HG03575 (cell line): ENCODE data around the gene LRRC47.
"Not testable (repeated sequence)": the region's sequence is repeated elsewhere in the genome, so short reads cannot be mapped to it uniquely, and the experiment has no call there.

Experiments
- ATAC-seq: cut with Tn5 transposase; IDR thresholded peaks from one replicate; pipeline ENCODE4 v1.9.1; 2021; ENCODE audit not compliant: unreplicated experiment, insufficient number of reproducible peaks, low FRiP score; ENCODE audit errors: extremely low read depth

Gene LRRC47

GRCh38 chr1:3817138-3817740 is 20.9 kb upstream of the LRRC47 start:
- no peak for ATAC-seq

DNA sequence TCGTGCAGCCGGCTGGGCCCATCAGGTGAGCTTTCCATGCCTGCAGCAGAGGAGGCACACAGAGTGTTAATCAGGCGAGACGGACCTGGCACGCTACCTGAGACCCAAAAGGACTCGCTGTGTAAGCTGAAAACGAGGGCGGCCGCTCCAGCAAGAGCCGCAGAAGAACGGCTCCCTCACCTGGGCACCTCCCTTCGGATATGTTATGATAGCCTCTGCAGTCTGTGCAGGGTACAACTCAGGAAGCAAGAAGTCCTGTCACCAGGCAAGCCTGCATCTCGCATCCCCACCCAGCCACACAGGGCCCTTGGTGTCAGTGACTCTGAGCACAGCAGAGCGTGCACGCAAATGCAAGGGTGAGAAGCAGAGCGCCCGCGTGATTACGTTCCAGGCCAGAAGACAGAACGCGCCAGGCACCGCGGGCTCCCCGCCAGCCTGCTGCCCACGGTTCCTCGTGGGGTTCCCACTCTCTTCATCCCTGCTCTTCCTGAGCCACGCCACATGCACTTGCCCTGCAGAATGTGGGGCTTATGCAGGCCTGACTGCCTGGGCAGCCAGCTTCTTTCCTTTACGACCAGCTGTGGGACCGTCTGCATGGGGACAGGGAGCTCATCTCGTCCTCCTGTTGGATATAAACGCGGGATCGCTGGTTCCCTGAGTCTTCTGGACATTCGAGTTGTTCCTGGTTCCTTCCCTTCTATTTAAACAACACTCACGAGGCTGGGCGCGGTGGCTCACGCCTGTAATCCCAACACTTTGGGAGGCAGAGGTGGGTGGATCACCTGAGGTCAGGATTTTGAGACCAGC is 20.2 kb upstream of the LRRC47 start:
- ATAC-seq, result no peak

GRCh38 chr1:3814771-3815561 is 18.7 kb upstream of the LRRC47 start:
- no peak for ATAC-seq

DNA sequence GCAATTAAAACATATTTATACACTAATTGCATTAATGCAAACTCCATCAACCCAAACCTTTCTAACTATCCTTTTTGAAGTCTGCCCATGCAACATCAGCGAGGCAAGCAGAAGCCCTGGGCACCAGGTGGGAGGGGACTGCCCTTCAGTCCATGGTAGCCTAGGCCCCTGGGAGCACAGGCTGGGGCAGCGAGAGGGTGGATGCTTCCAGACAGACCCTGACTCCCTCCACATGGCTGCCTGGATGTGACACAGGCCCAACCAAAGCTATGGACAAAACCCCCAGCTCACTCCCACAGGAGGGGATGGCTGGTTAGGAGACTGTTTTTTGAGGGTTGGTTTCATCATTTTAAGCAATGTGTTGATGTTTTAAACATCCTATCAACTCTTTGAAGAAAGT is 17.8 kb upstream of the LRRC47 start:
- no peak for ATAC-seq

DNA sequence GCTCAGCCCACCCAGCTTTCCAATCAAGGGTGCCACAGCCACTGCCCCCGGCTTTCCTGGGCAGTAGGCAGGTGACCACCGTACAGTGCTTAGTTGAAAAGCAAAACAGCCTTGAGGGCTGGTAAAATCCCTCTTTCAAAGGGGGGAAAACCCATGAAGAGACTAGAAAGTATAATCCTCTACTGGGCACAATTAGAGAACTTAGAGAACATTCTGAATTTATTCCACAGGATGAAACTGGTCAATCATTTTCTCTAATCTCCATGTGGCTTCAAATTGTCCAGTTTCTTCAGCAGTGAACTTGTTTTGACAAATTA is 15.3 kb upstream of the LRRC47 start:
- ATAC-seq, result no peak

DNA sequence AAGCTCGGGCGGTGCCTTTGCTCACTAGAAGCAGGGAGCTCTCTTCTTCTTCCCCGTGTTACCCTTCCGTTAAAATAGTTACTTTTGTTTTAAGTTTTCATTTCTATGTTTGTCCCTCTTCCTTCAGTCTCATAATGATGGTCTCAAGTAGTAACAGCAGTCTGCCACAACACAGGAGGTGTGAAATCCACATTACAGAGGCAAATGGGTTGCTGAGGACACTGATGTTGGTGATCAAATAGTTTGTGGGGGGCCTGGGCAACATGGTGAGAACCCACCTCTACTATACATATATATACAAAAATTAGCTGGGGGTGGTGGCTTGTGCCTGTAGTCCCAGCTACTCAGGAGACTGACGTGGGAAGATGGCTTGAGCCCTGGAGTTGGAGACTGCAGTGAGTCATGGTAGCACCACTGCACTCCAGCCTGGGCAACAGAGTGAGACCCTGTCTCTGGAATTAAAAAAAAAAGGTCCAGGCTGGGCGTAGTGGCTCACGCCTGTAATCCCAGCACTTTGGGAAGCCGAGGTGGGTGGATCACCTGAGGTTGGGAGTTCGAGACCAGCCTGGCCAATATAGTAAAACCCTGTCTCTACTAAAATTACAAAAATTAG is 14.0 kb upstream of the LRRC47 start:
- ATAC-seq, result not testable (repeated sequence)

DNA sequence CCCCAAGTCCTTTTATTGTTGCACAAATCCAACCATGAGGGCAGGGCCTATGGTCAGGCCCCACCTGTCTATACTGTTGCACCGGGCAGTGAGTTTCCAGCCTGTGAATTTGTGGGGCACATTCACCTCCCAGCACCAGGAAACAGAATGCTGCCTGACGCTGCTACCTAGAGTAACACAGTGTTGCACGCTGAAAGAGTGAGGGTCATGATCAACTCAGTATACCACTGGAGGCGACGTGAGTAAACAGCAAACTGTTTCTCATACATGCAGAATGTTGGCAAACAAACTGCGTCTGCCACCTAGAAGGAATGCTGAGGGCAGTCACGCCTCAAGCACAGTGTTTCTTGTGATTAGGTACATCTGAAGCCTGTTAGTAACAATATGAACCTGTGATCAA is 13.4 kb upstream of the LRRC47 start:
- no peak for ATAC-seq

DNA sequence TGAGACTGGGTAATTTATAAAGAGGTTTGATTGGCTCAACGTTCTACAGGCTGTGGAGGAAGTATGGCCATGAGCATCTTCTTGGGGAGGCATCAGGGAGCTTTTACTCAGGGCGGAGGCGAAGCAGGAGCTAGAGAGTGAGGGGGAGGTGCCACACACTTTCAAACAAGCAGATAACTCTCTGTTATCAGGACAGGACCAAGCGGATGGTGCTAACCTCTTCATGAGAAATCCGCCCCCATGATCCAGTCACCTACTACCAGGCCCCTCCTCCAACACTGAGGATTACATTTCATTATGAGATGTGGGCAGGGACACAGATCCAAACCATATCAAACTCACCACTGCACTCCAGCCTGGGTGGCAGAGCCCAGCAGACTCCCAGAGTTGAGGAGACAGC is 11.5 kb upstream of the LRRC47 start:
- no peak for ATAC-seq

DNA sequence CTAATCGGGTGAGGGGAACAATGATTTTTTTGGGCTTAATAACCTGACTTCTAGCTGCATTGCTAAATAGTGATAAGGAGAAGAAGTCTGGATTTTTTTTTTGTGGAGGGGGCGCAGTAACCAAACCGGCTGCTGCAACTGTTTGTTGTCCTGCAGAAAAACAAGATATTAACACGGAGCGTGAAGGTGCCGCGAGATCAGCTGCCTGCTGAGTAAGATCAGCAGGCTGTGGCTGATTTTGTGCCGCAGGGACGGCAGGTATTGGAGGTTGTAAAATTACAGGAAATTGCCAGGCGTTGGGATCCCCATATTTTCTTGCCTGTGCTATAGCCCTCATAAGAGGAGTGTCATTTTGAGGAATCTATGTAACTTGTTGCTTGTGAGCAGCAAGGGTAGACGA is 8.7 kb upstream of the LRRC47 start:
- no peak for ATAC-seq

- ATAC-seq, result not testable (repeated sequence)
Measured at GRCh38 chr1:3804627-3804944, 8.3 kb upstream of the LRRC47 start.

GRCh38 chr1:3803905-3804626 is 7.8 kb upstream of the LRRC47 start:
- ATAC-seq, result no peak

DNA sequence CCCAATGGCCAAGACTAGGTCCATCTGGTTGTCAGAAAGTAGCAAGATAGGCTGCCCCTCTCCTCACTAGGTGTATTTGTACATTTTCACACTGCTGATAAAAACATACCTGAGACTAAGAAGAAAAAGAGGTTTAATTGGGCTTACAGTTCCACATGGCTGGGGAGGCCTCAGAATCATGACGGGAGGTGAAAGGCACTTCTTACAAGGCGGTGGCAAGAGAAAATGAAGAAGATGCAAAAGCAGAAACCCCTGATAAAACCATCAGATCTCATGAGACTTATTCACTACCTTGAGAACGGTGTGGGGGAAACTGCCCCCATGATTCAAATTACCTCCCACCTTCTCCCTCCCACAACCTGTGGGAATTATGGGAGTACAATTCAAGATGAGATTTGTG is 4.5 kb upstream of the LRRC47 start:
- ATAC-seq, result not testable (repeated sequence)

DNA sequence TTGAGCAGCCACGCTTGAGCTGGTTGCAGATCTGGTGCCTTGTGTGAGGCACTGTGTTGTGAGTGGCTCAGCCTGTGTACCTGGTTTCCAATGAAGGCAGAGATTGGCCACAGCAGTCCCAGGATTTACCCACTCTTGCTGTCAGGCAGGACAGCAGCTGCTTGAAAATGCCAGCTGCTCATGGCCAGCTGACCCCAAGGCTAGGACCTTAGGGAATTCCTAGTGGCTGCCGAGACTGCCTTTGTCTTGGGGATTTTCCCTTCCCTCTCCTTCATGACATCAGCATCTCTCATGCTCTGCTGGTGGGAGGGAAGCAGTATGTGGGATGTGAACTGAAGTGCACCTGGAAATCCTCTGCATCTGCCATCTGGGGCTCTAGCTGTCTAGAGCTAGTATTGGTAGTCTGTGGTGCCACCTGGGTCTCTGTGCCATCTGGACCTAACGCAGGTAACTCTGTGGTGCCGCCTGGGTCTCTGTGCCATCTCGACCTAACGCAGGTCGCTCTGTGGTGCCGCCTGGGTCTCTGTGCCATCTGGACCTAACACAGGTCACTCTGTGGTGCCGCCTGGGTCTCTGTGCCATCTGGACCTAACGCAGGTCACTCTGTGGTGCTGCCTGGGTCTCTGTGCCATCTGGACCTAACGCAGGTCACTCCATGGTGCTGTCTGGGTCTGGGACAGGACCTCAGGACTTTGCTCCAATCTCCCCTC is 3.8 kb upstream of the LRRC47 start:
- no peak for ATAC-seq

- no peak for ATAC-seq
Measured at GRCh38 chr1:3795453-3796214, 664 bp downstream of the LRRC47 start.

GRCh38 chr1:3790952-3791351 is 5.3 kb downstream of the LRRC47 start:
- no peak for ATAC-seq

DNA sequence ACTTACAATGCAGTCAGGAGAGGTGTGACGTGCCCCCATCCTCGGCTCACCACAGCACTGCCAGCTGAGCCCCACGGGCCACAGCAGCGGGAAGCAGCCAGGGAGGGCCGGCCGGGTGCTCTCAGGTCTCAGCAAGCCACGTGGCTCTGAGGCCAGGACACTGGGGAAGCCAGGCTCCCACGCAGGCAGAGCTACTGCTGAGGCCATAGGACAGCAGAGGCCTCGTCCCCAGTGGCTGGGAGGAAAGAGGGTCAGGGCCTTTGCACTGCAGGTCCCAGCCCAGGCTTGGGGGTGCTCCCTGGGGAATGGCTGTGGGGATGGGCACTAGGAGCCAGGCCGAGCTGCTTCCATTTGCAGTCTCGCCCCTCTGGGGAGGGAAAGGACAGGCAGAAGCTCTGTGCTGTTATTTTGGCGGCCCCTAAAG is 5.8 kb downstream of the LRRC47 start:
- ATAC-seq, result no peak

GRCh38 chr1:3789421-3790300 is 6.6 kb downstream of the LRRC47 start:
- ATAC-seq, result no peak
